AG09319 (cell line): ENCODE measurements around the gene SLAIN1.

Experiments used
- DNase-seq: peaks from one replicate; pipeline ENCODE4 v3.0.0-alpha.2; 2010; ENCODE audit warnings: low read depth; ENCODE audit errors: extremely low read depth
- TF ChIP-seq, protein P1 (sequence below): IDR thresholded peaks from 2 replicates; pipeline ENCODE4 v1.5.1; 2011; ENCODE audit warnings: low read depth, mild to moderate bottlenecking, inconsistent platforms, low read length, moderate library complexity

The SLAIN1 gene

DNA sequence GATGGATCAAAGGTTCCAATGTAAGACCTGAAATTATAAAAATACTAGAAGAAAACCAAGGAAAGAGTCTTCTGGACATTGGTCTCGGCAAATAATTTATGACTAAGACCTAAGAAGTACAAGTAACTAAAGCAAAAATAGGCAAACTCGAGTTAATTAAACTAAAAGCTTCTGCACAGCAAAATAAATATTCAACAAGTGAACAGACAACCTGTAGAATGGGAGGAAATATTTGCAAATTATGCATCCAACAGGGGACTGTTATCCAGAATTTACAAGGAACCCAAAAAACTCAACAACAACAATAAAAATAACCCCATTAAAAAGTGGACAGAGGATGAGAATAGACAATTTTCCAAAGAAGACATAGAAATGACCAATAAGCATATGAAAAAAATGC, 9.7 kb upstream of the SLAIN1 start:
- TF ChIP-seq, protein P1, sequence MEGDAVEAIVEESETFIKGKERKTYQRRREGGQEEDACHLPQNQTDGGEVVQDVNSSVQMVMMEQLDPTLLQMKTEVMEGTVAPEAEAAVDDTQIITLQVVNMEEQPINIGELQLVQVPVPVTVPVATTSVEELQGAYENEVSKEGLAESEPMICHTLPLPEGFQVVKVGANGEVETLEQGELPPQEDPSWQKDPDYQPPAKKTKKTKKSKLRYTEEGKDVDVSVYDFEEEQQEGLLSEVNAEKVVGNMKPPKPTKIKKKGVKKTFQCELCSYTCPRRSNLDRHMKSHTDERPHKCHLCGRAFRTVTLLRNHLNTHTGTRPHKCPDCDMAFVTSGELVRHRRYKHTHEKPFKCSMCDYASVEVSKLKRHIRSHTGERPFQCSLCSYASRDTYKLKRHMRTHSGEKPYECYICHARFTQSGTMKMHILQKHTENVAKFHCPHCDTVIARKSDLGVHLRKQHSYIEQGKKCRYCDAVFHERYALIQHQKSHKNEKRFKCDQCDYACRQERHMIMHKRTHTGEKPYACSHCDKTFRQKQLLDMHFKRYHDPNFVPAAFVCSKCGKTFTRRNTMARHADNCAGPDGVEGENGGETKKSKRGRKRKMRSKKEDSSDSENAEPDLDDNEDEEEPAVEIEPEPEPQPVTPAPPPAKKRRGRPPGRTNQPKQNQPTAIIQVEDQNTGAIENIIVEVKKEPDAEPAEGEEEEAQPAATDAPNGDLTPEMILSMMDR, result no peak

DNA sequence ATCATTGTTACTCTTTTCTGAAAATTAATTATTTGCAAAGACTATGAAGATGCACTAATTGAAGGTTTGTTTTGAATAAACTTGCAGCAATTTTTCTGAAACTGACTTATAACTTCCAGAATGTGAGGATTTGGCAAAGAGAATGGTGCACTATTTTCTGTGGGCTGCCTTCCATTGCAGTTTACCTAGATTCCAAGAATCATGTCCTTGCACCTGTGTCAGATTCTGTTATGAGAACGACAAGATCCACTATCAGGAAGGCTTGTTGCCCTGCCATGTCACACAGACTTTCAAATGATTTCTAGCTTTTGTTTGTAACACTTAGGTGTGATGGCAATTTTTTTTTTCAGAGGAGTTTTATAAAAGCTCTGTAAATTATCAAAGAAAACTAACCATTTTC, 5.6 kb upstream of the SLAIN1 start:
- TF ChIP-seq, protein P1, result no peak

More for the DNA sequence above, 9.7 kb upstream of the SLAIN1 start:
- DNase-seq, result no peak

GRCh38 chr13:77692746-77693448, 4.6 kb upstream of the SLAIN1 start:
- DNase-seq, result no peak
- TF ChIP-seq, protein P1, result no peak

More for the DNA sequence above, 5.6 kb upstream of the SLAIN1 start:
- DNase-seq, result no peak

DNA sequence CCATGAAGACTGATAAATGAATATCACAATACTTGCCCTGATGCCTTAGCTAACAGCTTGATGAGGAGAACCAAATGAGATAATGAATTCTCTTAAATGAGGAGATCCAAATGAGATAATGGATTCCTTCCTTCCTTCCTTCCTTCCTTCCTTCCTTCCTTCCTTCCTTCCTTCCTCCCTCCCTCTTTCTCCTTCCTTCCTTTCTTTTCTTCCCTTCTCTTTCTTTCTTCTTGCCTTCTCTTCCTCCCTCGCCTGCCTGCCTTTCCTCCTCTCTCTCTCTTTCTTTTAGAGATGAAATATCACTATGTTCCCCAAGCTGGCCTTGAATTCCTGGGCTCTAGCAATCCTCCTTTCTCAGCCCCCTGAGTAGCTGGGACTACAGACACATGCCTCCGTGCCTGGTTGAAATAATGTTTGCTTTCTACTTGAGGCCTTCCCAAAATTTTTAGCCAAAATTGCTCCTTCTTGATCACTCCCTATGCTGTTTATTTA, 4.0 kb upstream of the SLAIN1 start:
- TF ChIP-seq, protein P1, result no peak
- no peak for DNase-seq

- no peak for DNase-seq
Measured at GRCh38 chr13:77696006-77696878, 1.2 kb upstream of the SLAIN1 start.

GRCh38 chr13:77696879-77697216, 639 bp upstream of the SLAIN1 start:
- TF ChIP-seq, protein P1, result no peak

More at GRCh38 chr13:77696006-77696878, 1.2 kb upstream of the SLAIN1 start:
- TF ChIP-seq, protein P1, result no peak

More at GRCh38 chr13:77696879-77697216, 639 bp upstream of the SLAIN1 start:
- DNase-seq, result no peak
